ENCODE data around the gene EOMES. TPM values are rescaled to one million over a fixed set of nuclear protein-coding genes. Genes with fewer than 3 reads are reported as not detected.

The EOMES gene
- total RNA-seq, 4 donors from 2014 or later, result 0.22 to 1.7 (median 0.69) TPM

- TF ChIP-seq POLR2A (IDR thresholded peaks at IDR 0.05) (no peak), CTCF (IDR thresholded peaks at IDR 0.05) (no peak), EP300 (IDR thresholded peaks at IDR 0.05) (no peak)
- Histone ChIP-seq H3K36me3 (no peaks in the 10 kb centered on the region), H3K4me1 (no peaks in the 10 kb centered on the region), H3K9me3 (peaks cover 0 to 16% (median 0%) of the 10 kb centered on the region in 4 donors), H3K27me3 (no peaks in the 10 kb centered on the region), H3K27ac (no peak overlapping the region), H3K4me3 (no peak overlapping the region)
- 86 to 88% methylated on average over 3 of the region's 3 CpGs for WGBS, 2 donors
- no peak for DNase-seq (ENCODE audit: low spot score in 2 of 2)
These were observed 23.1 kb downstream of the EOMES start for GRCh38 chr3:27699067-27699466.

DNA sequence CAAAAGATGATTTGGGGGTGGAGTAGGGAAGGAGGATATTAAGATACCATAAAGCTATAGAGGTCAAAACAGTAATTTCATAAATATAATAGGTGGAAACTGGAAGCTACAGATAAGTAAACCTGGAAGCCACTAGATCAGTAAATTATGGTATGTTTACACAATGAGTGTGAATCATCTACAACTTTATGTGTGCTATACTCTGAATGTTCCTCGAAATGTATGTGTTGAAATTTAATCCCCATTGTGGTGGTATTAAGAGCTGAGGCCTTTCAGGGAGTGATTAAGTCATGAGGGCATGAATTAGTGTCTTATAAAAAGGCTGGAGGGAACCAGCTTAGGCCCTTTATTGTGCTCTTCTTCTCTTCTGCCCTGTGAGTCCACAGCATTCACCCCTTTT lies 25.2 kb downstream of the EOMES start:
- no peak overlapping the region for H3K4me3 ChIP-seq
- H3K4me1 ChIP-seq, result no peaks in the 10 kb centered on the region
- H3K9me3 ChIP-seq, result peaks cover 0 to 16% (median 0%) of the 10 kb centered on the region in 4 donors
- no peaks in the 10 kb centered on the region for H3K27me3 ChIP-seq
- WGBS, 2 donors, result 50 to 55% methylated on average over 1 of the region's 1 CpG
- no peaks in the 10 kb centered on the region for H3K36me3 ChIP-seq
- TF ChIP-seq CTCF (IDR thresholded peaks at IDR 0.05) (no peak), EP300 (IDR thresholded peaks at IDR 0.05) (no peak), POLR2A (IDR thresholded peaks at IDR 0.05) (no peak)
- H3K27ac ChIP-seq, result no peak overlapping the region
- DNase-seq (ENCODE audit: low spot score in 2 of 2), result no peak

DNA sequence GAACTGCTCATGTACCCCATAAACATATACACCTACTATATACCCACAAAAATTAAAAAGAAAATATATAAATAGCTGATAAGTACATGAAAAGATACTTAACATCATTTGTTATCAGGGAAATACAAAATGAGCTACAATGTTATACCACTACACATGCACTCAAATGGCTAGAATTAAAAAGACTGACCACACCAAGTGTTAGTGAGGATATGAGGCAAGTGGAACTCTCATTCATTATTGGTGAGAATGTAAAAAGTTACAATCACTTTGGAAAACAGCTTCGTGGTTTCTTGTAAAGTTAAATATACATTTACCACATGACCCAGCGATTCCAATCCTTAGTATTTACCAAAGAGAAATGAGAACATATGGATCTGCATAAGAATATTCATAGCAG lies 26.5 kb downstream of the EOMES start:
- 89% methylated on average over 2 of the region's 2 CpGs for WGBS, 2 donors
- no peaks in the 10 kb centered on the region for H3K4me1 ChIP-seq
- H3K27ac ChIP-seq, result no peak overlapping the region

GRCh38 chr3:27688053-27688452 lies 34.1 kb downstream of the EOMES start:
- TF ChIP-seq EP300 (IDR thresholded peaks at IDR 0.05), result no peak
- WGBS, 2 donors, result 76 to 85% methylated on average over 5 of the region's 5 CpGs

More for the DNA sequence above, 26.5 kb downstream of the EOMES start:
- DNase-seq (ENCODE audit: low spot score in 2 of 2), result no peak
- TF ChIP-seq CTCF (IDR thresholded peaks at IDR 0.05) (no peak), EP300 (IDR thresholded peaks at IDR 0.05) (no peak), POLR2A (IDR thresholded peaks at IDR 0.05) (no peak)
- no peak overlapping the region for H3K4me3 ChIP-seq
- H3K36me3 ChIP-seq, result no peaks in the 10 kb centered on the region
- no peaks in the 10 kb centered on the region for H3K27me3 ChIP-seq
- H3K9me3 ChIP-seq, result peaks cover 0 to 26% (median 2%) of the 10 kb centered on the region in 4 donors

GRCh38 chr3:27686642-27687041 lies 35.5 kb downstream of the EOMES start:
- Histone ChIP-seq H3K9me3 (peaks cover 0 to 28% (median 2%) of the 10 kb centered on the region in 4 donors), H3K4me3 (no peak overlapping the region), H3K27me3 (no peaks in the 10 kb centered on the region), H3K4me1 (no peaks in the 10 kb centered on the region), H3K27ac (no peak overlapping the region), H3K36me3 (no peaks in the 10 kb centered on the region)
- no peak for DNase-seq (ENCODE audit: low spot score in 2 of 2)
- 23 to 44% methylated on average over 1 of the region's 1 CpG for WGBS, 2 donors
- TF ChIP-seq EP300 (IDR thresholded peaks at IDR 0.05) (no peak), CTCF (IDR thresholded peaks at IDR 0.05) (no peak), POLR2A (IDR thresholded peaks at IDR 0.05) (no peak)

More at GRCh38 chr3:27688053-27688452, 34.1 kb downstream of the EOMES start:
- no peak overlapping the region for H3K27ac ChIP-seq
- no peak overlapping the region for H3K4me3 ChIP-seq
- no peaks in the 10 kb centered on the region for H3K4me1 ChIP-seq
- no peaks in the 10 kb centered on the region for H3K36me3 ChIP-seq
- H3K27me3 ChIP-seq, result no peaks in the 10 kb centered on the region
- no peak for DNase-seq (ENCODE audit: low spot score in 2 of 2)
- H3K9me3 ChIP-seq, result peaks cover 0 to 28% (median 2%) of the 10 kb centered on the region in 4 donors

DNA sequence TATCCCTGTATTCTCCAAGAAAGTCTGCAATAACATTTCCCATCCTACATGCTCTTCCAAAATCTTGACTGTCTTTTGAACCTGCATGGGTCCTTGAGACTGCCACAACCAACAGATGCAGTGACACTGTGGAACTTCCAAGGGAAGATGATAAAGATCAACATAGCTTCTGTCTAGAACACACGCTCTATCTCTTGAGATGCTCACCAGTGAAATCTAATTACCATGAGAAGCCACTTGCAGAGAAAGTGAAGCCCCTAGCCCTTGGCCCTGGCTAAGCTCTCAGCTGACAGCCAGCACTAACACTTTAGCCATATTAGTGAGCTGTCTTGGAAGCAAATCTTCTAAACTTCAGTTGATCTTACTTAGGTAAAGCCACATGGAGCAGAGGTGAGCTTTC lies 36.6 kb downstream of the EOMES start:
- no peak overlapping the region for H3K4me3 ChIP-seq
- peaks cover 0 to 6% (median 0%) of the 10 kb centered on the region in 4 donors for H3K4me1 ChIP-seq
- 72 to 100% methylated on average over 1 of the region's 1 CpG for WGBS, 2 donors
- no peak for DNase-seq (ENCODE audit: low spot score in 2 of 2)
- no peak overlapping the region for H3K27ac ChIP-seq
- H3K27me3 ChIP-seq, result no peaks in the 10 kb centered on the region
- peaks cover 0 to 17% (median 0%) of the 10 kb centered on the region in 4 donors for H3K9me3 ChIP-seq
- no peaks in the 10 kb centered on the region for H3K36me3 ChIP-seq
- TF ChIP-seq POLR2A (IDR thresholded peaks at IDR 0.05) (no peak), EP300 (IDR thresholded peaks at IDR 0.05) (no peak), CTCF (IDR thresholded peaks at IDR 0.05) (no peak)
